ENCODE results near the gene NPAS3.

The NPAS3 gene

DNA sequence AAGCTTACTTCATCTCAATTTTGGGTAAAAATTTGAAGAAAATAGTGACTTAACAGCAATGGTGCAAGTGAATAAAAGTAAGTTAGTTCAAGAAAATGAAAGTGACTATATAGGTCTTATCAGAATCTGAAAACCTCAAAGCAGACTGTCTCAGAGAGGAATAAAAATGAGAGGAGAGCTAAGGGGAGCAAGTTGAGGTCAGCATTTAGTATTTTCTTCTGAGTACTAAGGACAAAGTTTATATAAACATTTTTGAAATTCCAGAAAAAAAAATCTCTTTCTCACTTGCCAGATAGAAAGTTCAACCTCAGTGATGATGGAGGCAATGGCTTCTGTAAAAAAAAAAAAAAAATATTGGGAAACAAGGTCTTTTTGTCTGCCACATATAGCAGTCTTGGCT lies 414.1 kb downstream of the NPAS3 start:
- DNase-seq (ENCODE audit: low read depth) = no peak
- H3K4me3 ChIP-seq (ENCODE audit: control insufficient read depth, low read depth, low read length) = no peak overlapping the region
- TF ChIP-seq CTCF (conservative IDR thresholded peaks at IDR 0.05; ENCODE audit: control insufficient read depth, insufficient read depth, low read depth, low read length) = no peak

DNA sequence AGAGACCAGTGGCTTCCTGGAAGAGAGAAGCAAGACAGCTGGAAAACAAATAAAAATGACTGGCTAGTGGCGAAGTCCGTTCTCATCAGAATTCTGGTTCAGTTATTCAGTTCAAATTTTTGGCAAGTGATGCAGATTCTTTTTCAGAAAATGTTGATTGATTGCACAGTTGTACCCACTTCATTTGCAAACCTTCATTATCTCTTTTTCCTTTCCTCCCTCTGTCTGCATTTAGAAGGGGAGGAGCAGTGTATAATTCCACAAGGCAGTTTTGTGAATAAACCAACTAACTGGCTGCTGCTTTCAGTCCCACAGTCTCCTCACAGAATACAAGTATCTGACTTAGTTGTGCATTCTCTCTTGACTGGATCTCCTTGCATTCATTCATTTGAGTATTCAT lies 417.5 kb downstream of the NPAS3 start:
- no peak for TF ChIP-seq CTCF (conservative IDR thresholded peaks at IDR 0.05; ENCODE audit: control insufficient read depth, insufficient read depth, low read depth, low read length)
- no peak for DNase-seq (ENCODE audit: low read depth)
- H3K4me3 ChIP-seq (ENCODE audit: control insufficient read depth, low read depth, low read length) = no peak overlapping the region

DNA sequence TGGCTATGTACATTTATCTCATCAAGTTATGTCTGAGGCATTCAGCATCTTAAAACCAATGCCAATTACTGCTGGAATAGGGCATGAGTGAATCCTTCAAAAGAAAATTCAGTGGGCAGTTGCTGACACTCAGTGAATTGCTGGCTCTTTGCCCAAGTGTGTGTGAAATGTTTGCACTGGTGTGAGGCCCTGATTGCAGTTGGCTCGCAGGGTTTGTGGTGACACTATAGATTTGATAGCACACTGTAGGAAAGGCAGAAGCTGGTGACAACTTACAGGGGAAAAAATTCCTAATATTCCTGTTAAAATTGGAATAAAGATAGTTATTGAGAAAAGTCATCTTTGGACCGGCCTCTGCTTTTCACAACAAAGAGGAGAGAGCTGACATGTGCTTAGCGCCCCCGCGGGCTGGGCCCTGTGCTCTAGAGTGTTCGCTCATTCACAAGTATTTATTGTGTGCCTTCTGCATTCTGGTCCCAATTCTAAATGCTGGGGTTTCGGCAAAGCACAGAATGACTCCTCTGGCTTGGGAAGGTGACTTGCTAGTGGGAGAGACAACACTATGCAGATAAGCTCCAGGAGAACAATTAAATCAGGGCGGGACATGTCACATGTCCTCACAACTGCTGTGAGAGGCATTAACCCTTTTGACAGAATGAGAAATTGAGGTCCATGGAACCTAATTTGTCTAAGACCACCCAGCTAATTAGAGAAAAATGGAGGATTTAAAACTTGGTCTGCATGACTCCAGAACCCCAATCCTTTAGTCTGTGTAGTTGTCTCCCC lies 418.7 kb downstream of the NPAS3 start:
- TF ChIP-seq CTCF (conservative IDR thresholded peaks at IDR 0.05; ENCODE audit: control insufficient read depth, insufficient read depth, low read depth, low read length) = no peak
- H3K4me3 ChIP-seq (ENCODE audit: control insufficient read depth, low read depth, low read length) = no peak overlapping the region
- DNase-seq (ENCODE audit: low read depth) = no peak

DNA sequence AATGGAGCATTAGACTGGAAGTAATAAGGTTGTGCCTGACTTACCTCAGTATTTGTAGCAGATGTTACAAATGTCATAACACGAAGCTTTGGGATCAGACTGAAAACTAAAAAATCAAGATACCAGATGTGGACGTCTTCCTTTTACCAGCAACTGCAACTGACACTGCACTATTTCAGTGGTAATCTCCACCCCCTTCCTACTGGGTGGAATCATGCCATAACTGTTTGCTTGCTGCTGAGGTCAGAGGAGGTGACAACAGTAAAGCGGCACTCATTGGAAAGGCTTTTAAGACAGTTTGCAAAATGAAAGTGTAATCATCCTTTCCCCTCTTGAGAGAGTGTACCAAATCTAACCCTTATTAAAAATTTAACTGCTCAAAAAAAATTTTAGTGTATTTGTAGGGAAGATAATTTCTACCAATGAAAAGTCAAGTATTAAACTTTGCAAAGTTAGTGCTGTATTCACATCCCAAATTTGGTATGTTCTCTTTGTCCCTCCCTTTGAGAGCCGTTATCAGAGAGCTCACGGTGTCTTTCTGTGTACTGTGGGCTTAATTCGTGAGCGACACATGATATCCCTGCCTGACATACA lies 420.7 kb downstream of the NPAS3 start:
- H3K4me3 ChIP-seq (ENCODE audit: control insufficient read depth, low read depth, low read length) = no peak overlapping the region
- no peak for DNase-seq (ENCODE audit: low read depth)

GRCh38 chr14:33362934-33363333 lies 424.3 kb downstream of the NPAS3 start:
- H3K4me3 ChIP-seq (ENCODE audit: control insufficient read depth, low read depth, low read length) = no peak overlapping the region
- no peak for DNase-seq (ENCODE audit: low read depth)
- no peak for TF ChIP-seq CTCF (conservative IDR thresholded peaks at IDR 0.05; ENCODE audit: control insufficient read depth, insufficient read depth, low read depth, low read length)

More for the DNA sequence above, 420.7 kb downstream of the NPAS3 start:
- TF ChIP-seq CTCF (conservative IDR thresholded peaks at IDR 0.05; ENCODE audit: control insufficient read depth, insufficient read depth, low read depth, low read length) = no peak

DNA sequence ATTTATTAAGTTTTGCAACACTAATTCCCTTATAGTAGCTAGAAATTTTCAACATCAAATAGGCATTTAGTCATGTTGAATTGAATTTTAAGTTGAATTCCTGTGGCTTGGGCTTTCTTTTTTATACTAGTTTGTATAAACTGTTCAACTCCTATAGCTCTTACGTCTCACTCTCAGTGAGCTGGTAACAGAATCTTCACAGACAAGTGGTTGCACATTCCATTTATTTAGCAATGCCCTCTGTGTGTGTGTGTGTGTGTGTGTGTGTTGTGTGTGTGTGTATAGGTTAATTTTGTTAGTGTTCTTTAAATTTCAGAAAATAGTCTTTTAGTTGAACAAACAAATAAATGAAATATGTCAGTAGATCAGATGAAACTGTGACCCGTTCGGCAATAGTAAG lies 425.0 kb downstream of the NPAS3 start:
- TF ChIP-seq CTCF (conservative IDR thresholded peaks at IDR 0.05; ENCODE audit: control insufficient read depth, insufficient read depth, low read depth, low read length) = no peak
- DNase-seq (ENCODE audit: low read depth) = no peak

More for the DNA sequence above, 425.0 kb downstream of the NPAS3 start:
- H3K4me3 ChIP-seq (ENCODE audit: control insufficient read depth, low read depth, low read length) = no peak overlapping the region

All from fibroblast of mammary gland (primary cell).